Coronary artery (tissue), 2 donors: ENCODE measurements around the gene CPD.
"Not testable (repeated sequence)": the region's sequence is repeated elsewhere in the genome, so short reads cannot be mapped to it uniquely, and the experiment has no call there.

ENCODE experiments used
- DNase-seq: peaks from one replicate; pipeline ENCODE4 v3.0.0-alpha.2; 2017; ENCODE audit warnings: low spot score
- H3K27ac ChIP-seq, 2 donors: fragments of 200-600 bp; sonication (generic); one replicate each; pipeline ENCODE4 v1.5.1; 2016 to 2019
- H3K4me3 ChIP-seq: fragments of 200-600 bp; sonication (generic); 2 replicates; pipeline ENCODE4 v1.5.1; 2016; ENCODE audit warnings: mild to moderate bottlenecking, moderate library complexity
- TF ChIP-seq, protein P1 (sequence below): fragments of 200-600 bp; sonication (generic); IDR thresholded peaks from one replicate; pipeline ENCODE4 v1.5.1; 2019; ENCODE audit warnings: antibody characterized with exemption

CPD gene

DNA sequence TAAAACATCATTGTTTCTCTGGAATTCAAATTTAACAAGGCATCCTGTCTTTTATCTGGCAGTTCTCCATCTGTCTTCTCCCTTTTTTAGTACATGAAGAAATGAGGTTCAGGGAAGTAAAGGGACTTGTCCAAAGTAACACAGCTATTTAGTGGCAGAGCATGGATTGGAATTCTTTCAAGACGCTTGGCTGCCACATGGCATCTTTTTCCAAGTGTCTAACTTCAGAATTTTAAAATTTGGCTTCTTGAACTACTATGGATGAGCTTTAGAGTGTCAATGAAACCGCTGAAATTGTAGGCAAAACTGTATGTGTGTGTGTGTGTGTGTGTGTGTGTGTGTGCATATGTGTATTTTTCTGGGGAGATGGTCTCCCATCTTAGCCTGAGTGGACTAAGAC, 39.6 kb upstream of the CPD start:
- TF ChIP-seq, protein P1, sequence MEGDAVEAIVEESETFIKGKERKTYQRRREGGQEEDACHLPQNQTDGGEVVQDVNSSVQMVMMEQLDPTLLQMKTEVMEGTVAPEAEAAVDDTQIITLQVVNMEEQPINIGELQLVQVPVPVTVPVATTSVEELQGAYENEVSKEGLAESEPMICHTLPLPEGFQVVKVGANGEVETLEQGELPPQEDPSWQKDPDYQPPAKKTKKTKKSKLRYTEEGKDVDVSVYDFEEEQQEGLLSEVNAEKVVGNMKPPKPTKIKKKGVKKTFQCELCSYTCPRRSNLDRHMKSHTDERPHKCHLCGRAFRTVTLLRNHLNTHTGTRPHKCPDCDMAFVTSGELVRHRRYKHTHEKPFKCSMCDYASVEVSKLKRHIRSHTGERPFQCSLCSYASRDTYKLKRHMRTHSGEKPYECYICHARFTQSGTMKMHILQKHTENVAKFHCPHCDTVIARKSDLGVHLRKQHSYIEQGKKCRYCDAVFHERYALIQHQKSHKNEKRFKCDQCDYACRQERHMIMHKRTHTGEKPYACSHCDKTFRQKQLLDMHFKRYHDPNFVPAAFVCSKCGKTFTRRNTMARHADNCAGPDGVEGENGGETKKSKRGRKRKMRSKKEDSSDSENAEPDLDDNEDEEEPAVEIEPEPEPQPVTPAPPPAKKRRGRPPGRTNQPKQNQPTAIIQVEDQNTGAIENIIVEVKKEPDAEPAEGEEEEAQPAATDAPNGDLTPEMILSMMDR: no peak
- no peak overlapping the region for H3K4me3 ChIP-seq
- H3K27ac ChIP-seq: no peak overlapping the region
- no peak for DNase-seq

DNA sequence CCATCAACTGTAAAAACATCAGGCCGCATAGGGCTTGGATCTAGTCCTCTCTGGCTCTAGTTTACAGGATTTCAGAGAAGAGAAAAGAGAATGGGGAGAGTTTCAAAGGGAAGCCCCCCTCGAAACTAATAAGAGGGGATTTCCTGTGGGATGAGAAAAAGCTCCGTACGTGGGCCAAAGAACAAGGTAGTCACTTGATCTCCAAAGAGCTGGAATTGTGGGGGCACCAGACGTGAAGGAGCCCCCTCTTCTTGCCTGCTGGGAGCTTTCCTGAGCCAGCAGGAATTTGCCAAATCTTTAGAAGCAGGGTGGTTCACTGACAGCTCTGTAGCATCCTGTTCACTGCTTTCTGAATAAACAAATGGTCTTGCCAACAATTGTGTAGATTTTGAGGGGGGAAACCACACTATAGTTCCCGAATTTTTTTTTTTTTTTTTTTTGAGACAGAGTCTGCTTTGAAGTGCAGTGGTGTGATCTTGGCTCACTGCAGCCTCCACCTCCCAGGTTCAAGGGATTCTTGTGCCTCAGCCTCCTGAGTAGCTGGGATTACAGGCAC, 37.8 kb upstream of the CPD start:
- TF ChIP-seq, protein P1: no peak
- H3K4me3 ChIP-seq: no peak overlapping the region
- no peak for DNase-seq
- peak overlapping the region in 1 of 2 donors; percentile 63 for H3K27ac ChIP-seq

DNA sequence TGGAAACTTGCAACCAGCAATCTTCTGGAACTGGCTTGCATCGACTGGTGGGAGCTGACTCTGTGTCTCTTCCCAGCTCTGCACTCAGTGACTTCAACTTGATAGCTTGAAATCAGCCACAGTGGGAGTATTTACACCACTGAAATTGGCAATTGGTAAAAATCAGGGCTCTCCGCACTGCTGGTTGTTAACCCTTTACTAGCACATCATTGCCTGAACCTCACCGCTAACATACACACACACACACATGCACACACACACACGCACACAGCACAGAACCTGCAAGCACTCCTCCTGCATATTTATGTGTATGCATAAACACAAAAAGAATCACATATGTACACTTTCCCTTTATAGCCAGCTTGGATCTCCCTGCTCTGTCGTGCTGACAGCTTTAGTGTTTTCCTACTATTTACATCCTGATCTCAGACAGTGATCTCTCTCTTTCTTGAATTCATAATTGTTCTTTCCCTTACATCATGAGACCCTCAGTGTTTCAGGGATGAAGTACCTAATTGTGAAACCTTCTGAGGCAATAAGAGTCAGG, 37.0 kb upstream of the CPD start:
- TF ChIP-seq, protein P1: no peak
- Histone ChIP-seq H3K27ac (peak overlapping the region in 1 of 2 donors; percentile 28), H3K4me3 (no peak overlapping the region)
- DNase-seq: no peak

DNA sequence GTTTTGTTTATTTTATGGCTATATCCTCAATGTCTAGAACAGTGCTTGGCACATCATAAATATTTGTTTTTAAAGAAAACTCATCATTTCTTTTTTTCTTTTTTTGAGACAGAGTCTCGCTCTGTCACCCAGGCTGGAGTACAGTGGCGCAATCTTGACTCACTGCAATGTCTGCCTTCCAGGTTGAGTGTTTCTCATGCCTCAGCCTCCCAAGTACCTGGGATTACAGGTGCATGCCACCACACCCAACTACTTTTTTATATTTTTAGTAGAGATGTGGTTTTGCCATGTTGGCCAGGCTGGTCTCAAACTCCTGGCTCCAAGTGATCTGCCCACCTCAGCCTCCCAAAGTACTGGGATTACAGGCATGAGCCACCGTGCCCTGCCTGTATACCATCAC, 35.5 kb upstream of the CPD start:
- not testable (repeated sequence) for DNase-seq

DNA sequence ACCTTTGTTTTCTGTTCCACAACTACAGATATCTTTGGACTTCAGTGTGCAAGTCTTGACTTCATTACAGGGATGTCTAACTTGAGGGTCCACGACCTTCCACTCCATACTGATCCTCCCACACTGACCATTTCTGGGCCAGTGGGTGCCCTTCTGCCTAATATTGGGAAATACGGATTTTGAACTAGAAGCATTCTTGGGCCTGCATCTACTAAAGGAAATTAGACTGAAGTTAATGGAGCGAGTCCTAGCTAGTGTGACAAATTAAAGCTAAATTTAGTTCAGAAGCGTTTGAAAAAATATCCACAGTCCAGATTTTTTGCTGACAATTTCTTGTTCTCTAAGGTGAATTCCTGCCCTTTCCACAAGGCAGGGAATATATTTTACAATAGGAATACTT, 34.9 kb upstream of the CPD start:
- DNase-seq: no peak
- Histone ChIP-seq H3K4me3 (no peak overlapping the region), H3K27ac (peak overlapping the region in 1 of 2 donors; percentile 21)
- TF ChIP-seq, protein P1: no peak

More for the DNA sequence above, 35.5 kb upstream of the CPD start:
- not testable (repeated sequence) for H3K27ac ChIP-seq, H3K4me3 ChIP-seq

DNA sequence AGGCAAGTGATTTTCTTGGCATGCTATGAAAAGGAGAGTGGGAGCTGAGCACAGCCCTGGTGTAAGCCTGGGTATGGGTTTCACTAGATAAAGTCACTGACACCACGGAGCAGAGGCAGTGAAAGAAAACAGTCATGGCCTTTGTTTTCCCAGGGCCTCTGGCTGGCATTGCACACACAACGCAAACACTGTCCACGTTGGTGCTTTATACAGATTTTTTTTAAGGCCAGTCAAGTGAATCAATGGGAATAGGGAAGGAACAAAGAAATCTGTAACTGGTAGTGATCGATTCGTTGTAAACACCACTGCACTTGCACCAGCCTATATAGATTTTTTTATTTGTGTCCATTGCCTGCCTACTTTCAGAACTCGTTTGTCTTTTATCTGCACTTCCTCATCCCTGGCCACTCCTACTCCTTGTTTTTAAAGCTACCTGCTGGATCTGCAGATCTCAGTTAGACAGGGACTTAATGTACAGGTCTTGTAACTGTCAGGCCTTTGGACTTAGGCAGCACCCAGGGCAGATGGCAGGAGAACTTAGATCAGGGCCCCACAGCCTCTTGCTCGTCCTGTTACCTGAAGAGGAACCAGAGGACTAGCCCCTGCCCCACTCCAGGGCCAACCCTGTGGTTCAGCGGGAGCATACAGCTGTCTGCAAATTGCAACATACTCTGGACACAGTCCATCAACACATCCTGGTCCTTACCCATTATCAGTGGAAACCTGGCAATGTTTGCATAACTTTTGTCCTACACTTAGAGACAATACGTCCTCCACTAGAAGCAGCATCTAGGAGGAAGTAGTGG, 34.2 kb upstream of the CPD start:
- Histone ChIP-seq H3K27ac (peak overlapping the region in 1 of 2 donors; percentile 21), H3K4me3 (no peak overlapping the region)
- DNase-seq: no peak
- TF ChIP-seq, protein P1: no peak

DNA sequence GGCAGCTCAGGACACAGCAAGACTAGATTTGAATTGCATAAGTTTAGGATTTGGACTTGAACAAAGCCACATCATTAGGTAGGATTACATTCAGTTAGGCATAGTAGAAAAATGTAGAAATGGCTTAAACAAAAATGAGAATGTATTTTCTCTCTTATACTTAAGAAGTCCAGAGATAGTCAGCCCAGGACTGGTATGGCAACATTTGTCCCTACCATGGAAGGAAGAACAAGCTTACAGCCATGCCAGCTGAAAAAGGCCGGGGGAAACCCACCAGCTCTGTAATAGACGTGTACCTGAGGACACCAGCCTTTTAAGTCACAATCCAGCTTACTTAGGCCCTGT, 33.7 kb upstream of the CPD start:
- DNase-seq: no peak
- H3K4me3 ChIP-seq: no peak overlapping the region
- TF ChIP-seq, protein P1: no peak
- H3K27ac ChIP-seq: no peak overlapping the region
